ENCODE measurements around the gene PRKCE.

The PRKCE gene

DNA sequence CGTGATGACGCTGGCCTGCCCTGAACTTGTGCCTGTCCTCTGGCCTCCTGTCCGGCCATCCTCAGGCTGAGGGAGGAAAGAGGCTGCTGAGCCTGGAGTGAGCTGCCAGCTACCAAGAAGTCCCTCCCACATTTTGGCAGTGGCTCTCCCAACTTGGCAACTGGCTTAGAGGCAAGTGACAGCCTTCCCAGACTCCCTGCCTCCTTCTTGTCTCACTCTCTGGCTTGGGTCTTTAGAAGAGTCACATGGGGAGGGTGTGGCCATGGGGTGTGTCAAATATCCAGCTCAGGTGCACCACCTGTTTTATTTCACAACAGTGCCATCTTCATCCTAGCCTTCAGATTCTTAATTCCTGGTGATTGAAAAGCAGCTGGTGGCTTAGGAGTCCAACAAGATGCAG, 222.9 kb downstream of the PRKCE start:
- TF ChIP-seq, protein P1, sequence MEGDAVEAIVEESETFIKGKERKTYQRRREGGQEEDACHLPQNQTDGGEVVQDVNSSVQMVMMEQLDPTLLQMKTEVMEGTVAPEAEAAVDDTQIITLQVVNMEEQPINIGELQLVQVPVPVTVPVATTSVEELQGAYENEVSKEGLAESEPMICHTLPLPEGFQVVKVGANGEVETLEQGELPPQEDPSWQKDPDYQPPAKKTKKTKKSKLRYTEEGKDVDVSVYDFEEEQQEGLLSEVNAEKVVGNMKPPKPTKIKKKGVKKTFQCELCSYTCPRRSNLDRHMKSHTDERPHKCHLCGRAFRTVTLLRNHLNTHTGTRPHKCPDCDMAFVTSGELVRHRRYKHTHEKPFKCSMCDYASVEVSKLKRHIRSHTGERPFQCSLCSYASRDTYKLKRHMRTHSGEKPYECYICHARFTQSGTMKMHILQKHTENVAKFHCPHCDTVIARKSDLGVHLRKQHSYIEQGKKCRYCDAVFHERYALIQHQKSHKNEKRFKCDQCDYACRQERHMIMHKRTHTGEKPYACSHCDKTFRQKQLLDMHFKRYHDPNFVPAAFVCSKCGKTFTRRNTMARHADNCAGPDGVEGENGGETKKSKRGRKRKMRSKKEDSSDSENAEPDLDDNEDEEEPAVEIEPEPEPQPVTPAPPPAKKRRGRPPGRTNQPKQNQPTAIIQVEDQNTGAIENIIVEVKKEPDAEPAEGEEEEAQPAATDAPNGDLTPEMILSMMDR (IDR thresholded peaks at IDR 0.05; ENCODE audit: low read depth, low read length), result no peak
- no peak for DNase-seq (ENCODE audit: extremely low read depth, low read depth)

DNA sequence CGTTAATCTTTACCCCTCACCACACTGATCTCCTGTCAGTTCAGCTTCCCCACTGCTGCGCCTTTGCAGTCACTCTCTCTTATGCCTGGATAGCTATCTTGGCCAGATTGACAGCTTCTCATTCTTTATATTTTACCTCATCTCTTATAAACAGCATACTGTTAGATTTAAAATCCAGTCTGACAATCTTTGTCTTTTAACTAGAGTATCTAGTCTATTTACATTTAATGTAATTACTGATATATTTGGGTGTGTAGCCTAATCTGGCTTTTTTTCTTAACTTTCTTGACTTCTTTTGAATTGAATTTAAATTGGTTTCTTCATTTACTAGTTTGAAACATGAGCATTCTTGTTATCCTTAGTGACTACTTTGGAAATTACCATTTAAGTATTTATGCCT, 225.1 kb downstream of the PRKCE start:
- DNase-seq (ENCODE audit: extremely low read depth, low read depth), result no peak
- TF ChIP-seq, protein P1 (IDR thresholded peaks at IDR 0.05; ENCODE audit: low read depth, low read length), result no peak

DNA sequence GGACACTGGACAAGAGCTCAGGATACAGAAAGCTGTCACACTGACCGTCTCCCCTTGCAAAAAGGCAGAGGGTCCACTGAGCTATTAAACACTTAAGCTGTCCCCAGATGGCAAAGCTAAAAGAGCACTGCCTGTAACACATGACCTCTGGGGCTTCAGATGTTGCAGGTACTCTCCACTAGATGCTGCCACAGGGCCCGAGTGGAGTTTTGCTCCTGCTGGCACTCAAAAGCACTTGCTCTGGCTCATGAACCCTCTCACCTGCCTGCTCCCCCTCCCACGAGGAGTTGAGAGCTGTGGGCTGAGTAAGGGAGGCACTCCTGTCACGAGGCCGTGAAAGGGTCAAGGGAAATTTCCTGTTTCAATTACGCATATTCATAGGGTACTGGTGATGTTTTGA, 227.9 kb downstream of the PRKCE start:
- DNase-seq (ENCODE audit: extremely low read depth, low read depth), result no peak
- TF ChIP-seq, protein P1 (IDR thresholded peaks at IDR 0.05; ENCODE audit: low read depth, low read length), result no peak

DNA sequence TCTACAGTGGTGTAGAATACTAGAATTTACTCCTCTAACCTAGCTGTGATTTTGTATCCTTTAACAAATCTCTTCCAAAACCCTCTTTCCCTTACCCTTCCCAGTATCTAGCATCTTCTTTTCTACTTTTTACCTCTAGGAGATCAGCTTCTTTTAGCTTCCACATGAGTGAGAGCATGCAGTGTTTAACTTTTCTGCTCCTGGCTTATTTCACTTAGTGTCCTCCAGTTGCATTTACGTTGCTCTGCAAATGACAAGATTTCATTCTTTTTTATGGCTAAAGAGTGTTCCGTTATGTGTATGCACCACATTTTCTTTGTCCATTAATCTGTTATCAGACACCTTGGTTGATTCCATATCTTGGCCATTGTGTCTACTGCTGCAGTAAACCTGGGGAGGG, 228.5 kb downstream of the PRKCE start:
- TF ChIP-seq, protein P1 (IDR thresholded peaks at IDR 0.05; ENCODE audit: low read depth, low read length), result no peak

DNA sequence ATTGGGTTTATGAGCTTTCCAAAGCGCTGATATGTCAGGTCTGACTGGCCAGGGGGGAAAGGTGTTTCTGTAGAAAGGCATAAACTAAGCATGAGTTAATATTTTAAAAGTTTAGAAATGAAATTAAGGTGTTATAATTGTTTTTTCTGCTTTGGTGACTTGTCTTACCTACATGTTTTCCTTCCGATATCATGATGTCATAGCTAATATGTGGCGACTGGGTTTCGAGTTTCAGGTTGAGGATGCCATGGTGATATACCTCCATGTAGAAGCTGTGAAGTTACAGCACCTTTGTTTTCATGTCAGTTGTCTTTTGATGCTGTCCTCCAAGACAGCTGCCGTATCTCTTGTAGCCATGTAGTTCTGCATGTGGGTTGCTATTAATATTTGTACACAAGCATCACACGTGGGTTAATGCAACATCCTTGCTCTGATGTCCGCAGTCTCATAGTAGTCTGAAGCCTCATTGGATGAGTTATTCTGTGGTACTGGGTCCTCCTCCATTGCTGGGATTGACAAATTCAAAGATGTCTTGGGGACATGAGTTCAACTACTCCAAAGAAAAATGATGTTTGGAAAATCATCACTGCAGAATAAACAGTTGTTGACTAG, 230.6 kb downstream of the PRKCE start:
- DNase-seq (ENCODE audit: extremely low read depth, low read depth), result no peak
- TF ChIP-seq, protein P1 (IDR thresholded peaks at IDR 0.05; ENCODE audit: low read depth, low read length), result no peak

More for the DNA sequence above, 228.5 kb downstream of the PRKCE start:
- DNase-seq (ENCODE audit: extremely low read depth, low read depth), result no peak

DNA sequence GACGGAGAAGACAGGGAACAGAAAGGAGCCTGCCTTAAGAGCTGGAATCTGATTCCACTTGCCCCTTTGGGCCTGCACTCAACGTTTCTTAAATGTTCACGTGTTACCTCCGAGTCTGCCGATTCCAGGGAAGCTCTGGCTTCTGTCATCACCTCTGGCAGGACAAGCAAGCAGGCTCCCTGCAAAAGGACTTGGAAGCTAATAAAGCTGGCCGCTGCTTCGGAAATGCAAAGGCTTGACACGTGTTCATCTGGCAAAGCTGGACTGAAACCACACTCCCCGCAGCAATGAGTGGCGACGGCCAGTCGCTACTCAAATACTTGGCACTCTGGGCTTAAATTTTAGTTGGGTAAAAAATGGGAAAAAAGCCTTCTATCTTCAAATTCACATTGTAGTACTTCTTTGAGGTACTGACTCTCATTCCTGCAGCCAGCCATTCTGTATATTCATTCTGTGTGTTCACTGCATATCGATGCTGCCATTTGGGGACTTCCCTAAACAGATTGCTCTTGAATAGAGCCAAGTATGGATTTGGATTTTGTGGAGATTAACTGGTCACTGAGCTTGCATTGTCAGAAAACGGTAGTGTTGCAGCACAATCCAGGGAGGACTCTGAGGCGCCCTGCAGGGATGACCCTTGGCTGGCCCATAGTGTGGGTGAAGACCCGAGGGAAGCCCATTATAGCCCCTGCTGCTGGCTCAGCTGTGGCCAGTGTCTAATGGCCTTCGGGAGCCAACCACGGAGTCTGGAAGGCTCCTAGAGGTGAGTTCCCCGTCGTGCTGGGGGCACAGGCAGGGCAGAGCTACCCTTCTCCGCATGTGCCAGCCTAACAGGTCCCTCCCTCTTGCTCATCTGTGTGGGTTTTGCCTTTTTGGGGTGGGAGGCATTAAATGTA, 231.5 kb downstream of the PRKCE start:
- DNase-seq (ENCODE audit: extremely low read depth, low read depth), result no peak
- TF ChIP-seq, protein P1 (IDR thresholded peaks at IDR 0.05; ENCODE audit: low read depth, low read length), result no peak

DNA sequence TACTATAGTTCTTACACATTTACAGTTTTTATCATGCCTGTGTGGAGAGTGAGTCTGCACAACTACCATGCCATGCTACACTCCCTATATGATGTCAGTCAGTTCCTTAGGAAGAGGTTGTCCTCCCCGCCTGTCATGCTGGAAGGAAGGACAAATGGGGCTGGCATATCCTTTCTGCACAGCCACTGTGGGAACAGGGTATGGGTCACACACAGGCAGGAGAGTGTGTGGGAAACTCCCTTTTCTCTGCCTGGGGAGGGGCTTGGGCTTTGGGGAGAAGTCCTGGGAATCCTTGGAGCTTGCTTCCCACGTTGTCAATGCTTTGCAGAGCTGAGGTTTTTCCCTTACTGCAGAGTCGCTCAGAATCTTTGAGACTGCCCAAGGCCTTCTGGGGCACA, 232.1 kb downstream of the PRKCE start:
- no peak for DNase-seq (ENCODE audit: extremely low read depth, low read depth)
- TF ChIP-seq, protein P1 (IDR thresholded peaks at IDR 0.05; ENCODE audit: low read depth, low read length), result no peak

Data from AG09319 (cell line).